Coronary artery (tissue), 2 donors: ENCODE results near the gene FUNDC1.

Source experiments
- DNase-seq: peaks from one replicate; pipeline ENCODE4 v3.0.0-alpha.2; 2017; ENCODE audit warnings: low spot score
- H3K27ac ChIP-seq, 2 donors: fragments of 200-600 bp; sonication (generic); one replicate each; pipeline ENCODE4 v1.5.1; 2016 to 2019
- H3K4me3 ChIP-seq: fragments of 200-600 bp; sonication (generic); 2 replicates; pipeline ENCODE4 v1.5.1; 2016; ENCODE audit warnings: mild to moderate bottlenecking, moderate library complexity
- CTCF ChIP-seq: fragments of 200-600 bp; sonication (generic); IDR thresholded peaks from one replicate; pipeline ENCODE4 v1.5.1; 2019; ENCODE audit warnings: antibody characterized with exemption

FUNDC1 gene

GRCh38 chrX:44480591-44480990, 62.1 kb downstream of the FUNDC1 start:
- no peak for TF ChIP-seq CTCF
- no peak overlapping the region for H3K4me3 ChIP-seq
- no peak for DNase-seq
- H3K27ac ChIP-seq, result no peak overlapping the region

- no peak overlapping the region for H3K4me3 ChIP-seq
- no peak overlapping the region for H3K27ac ChIP-seq
- no peak for DNase-seq
- TF ChIP-seq CTCF, result no peak
Measured at GRCh38 chrX:44474410-44474809, 68.2 kb downstream of the FUNDC1 start.
